GM18868 (cell line): ENCODE measurements around the gene DMD.
"Not testable (repeated sequence)": the region's sequence is repeated elsewhere in the genome, so short reads cannot be mapped to it uniquely, and the experiment has no call there.

Source experiments
- ATAC-seq: cut with Tn5 transposase; IDR thresholded peaks from one replicate; pipeline ENCODE4 v1.9.1; 2021; ENCODE audit warnings: mild to moderate bottlenecking, moderate library complexity; ENCODE audit not compliant: unreplicated experiment

The DMD gene

GRCh38 chrX:31470753-31471152 lies 1740.6 kb downstream of the DMD start:
- not testable (repeated sequence) for ATAC-seq

- no peak for ATAC-seq
These were observed 1746.9 kb downstream of the DMD start for GRCh38 chrX:31464306-31464915.

- no peak for ATAC-seq
These were observed 1750.1 kb downstream of the DMD start for GRCh38 chrX:31461266-31461665.

- ATAC-seq, result no peak
These were observed 1752.0 kb downstream of the DMD start for GRCh38 chrX:31459361-31459760.

- no peak for ATAC-seq
These were observed 1761.4 kb downstream of the DMD start for GRCh38 chrX:31449965-31450364.

- no peak for ATAC-seq
These were observed 1762.3 kb downstream of the DMD start for GRCh38 chrX:31449081-31449480.

- ATAC-seq, result no peak
These were observed 1765.8 kb downstream of the DMD start for GRCh38 chrX:31445542-31445941.

GRCh38 chrX:31443654-31444053 lies 1767.7 kb downstream of the DMD start:
- ATAC-seq, result no peak

GRCh38 chrX:31440546-31440945 lies 1770.8 kb downstream of the DMD start:
- ATAC-seq, result no peak

- no peak for ATAC-seq
These were observed 1774.9 kb downstream of the DMD start for GRCh38 chrX:31436424-31436823.

- no peak for ATAC-seq
These were observed 1775.8 kb downstream of the DMD start for GRCh38 chrX:31435592-31435991.

- no peak for ATAC-seq
These were observed 1777.5 kb downstream of the DMD start for GRCh38 chrX:31433856-31434255.

- no peak for ATAC-seq
These were observed 1781.4 kb downstream of the DMD start for GRCh38 chrX:31429915-31430314.

GRCh38 chrX:31423609-31424189 lies 1787.7 kb downstream of the DMD start:
- peak; percentile 68 for ATAC-seq

- no peak for ATAC-seq
These were observed 1789.9 kb downstream of the DMD start for GRCh38 chrX:31421441-31421840.

- peak; percentile 73 for ATAC-seq
These were observed 1790.6 kb downstream of the DMD start for GRCh38 chrX:31420711-31421151.

GRCh38 chrX:31420302-31420701 lies 1791.0 kb downstream of the DMD start:
- peak; percentile 64 for ATAC-seq

- ATAC-seq, result no peak
These were observed 1814.2 kb downstream of the DMD start for GRCh38 chrX:31397119-31397518.

- no peak for ATAC-seq
These were observed 1818.8 kb downstream of the DMD start for GRCh38 chrX:31392513-31392912.

- no peak for ATAC-seq
These were observed 1822.4 kb downstream of the DMD start for GRCh38 chrX:31388946-31389345.

- ATAC-seq, result no peak
These were observed 1826.9 kb downstream of the DMD start for GRCh38 chrX:31384471-31384870.

GRCh38 chrX:31383991-31384390 lies 1827.4 kb downstream of the DMD start:
- no peak for ATAC-seq

GRCh38 chrX:31378973-31379372 lies 1832.4 kb downstream of the DMD start:
- not testable (repeated sequence) for ATAC-seq
